Peyer's patch (tissue), 4 donors: ENCODE measurements around the gene ENTPD1.

ENCODE experiments used
- CTCF ChIP-seq, 6 experiments: fragments of 450-650 bp in 4 of 6; fragments of 200-600 bp in 2 of 6; sonication (generic) in 1 of 6; IDR thresholded peaks; one replicate each; pipeline ENCODE4 v1.5.1; 2017 to 2019; ENCODE audit warnings: antibody characterized with exemption in 6 of 6, mild to moderate bottlenecking in 3 of 6, moderate library complexity in 1 of 6
- POLR2A ChIP-seq, 2 donors: fragments of 450-650 bp; IDR thresholded peaks; one replicate each; pipeline ENCODE4 v1.5.1; 2017; ENCODE audit warnings: antibody characterized with exemption in 2 of 2, mild to moderate bottlenecking in 2 of 2, moderate library complexity in 2 of 2

- TF ChIP-seq CTCF (IDR thresholded peaks at IDR 0.05) = no peak
- TF ChIP-seq POLR2A (IDR thresholded peaks at IDR 0.05) = no peak
Measured at GRCh38 chr10:95756041-95756761, at the start of gene ENTPD1.
